Upper lobe of left lung (tissue), 4 donors: ENCODE results near the gene EAF2.

Source experiments
- EP300 ChIP-seq, 4 donors: sonication (generic); formaldehyde crosslinking; IDR thresholded peaks; one replicate each; pipeline ENCODE4 v1.5.1; 2017; ENCODE audit warnings: antibody characterized with exemption in 4 of 4, control low read depth in 2 of 4
- POLR2AphosphoS5 ChIP-seq, 2 donors: sonication (generic); formaldehyde crosslinking; IDR thresholded peaks; one replicate each; pipeline ENCODE4 v1.5.1; 2017; ENCODE audit warnings: antibody characterized with exemption in 2 of 2
- TF ChIP-seq, protein P1 (sequence below), 6 experiments: fragments of 450-650 bp in 4 of 6; fragments of 200-600 bp in 2 of 6; sonication (generic) in 2 of 6; IDR thresholded peaks; one replicate each; pipeline ENCODE4 v1.5.1; 2016 to 2019; ENCODE audit warnings: antibody characterized with exemption in 6 of 6

GRCh38 chr3:121835465-121835801 lies 424 bp downstream of the EAF2 start:
- TF ChIP-seq, protein P1, sequence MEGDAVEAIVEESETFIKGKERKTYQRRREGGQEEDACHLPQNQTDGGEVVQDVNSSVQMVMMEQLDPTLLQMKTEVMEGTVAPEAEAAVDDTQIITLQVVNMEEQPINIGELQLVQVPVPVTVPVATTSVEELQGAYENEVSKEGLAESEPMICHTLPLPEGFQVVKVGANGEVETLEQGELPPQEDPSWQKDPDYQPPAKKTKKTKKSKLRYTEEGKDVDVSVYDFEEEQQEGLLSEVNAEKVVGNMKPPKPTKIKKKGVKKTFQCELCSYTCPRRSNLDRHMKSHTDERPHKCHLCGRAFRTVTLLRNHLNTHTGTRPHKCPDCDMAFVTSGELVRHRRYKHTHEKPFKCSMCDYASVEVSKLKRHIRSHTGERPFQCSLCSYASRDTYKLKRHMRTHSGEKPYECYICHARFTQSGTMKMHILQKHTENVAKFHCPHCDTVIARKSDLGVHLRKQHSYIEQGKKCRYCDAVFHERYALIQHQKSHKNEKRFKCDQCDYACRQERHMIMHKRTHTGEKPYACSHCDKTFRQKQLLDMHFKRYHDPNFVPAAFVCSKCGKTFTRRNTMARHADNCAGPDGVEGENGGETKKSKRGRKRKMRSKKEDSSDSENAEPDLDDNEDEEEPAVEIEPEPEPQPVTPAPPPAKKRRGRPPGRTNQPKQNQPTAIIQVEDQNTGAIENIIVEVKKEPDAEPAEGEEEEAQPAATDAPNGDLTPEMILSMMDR (IDR thresholded peaks at IDR 0.05), result no peak
- TF ChIP-seq EP300 (IDR thresholded peaks at IDR 0.05), result no peak
- TF ChIP-seq POLR2AphosphoS5 (IDR thresholded peaks at IDR 0.05), result no peak
